Measurements from ENCODE around the gene DAB2IP. TPM values are rescaled to one million over a fixed set of nuclear protein-coding genes. Genes with fewer than 3 reads are reported as not detected.

The DAB2IP gene
- total and polyA plus RNA-seq, 2 donors (not counting 1 experiment from before 2014, with no cell fraction given) = 14.6 to 16.5 TPM

- TF ChIP-seq EZH2 (IDR thresholded peaks at IDR 0.05; ENCODE audit: low read length, missing control alignments) = no peak
- TF ChIP-seq CTCF (conservative IDR thresholded peaks at IDR 0.05 in 1 of 2, IDR thresholded peaks at IDR 0.05 in 1 of 2; ENCODE audit: low read depth in 1 of 2, low read length in 2 of 2) = no peak
- Histone ChIP-seq H3K79me2 (ENCODE audit: control insufficient read depth, insufficient read depth, low read length) (no peaks in the 10 kb centered on the region), H3K9me3 (ENCODE audit: control insufficient read depth, insufficient read depth, low read depth, low read length) (no peaks in the 10 kb centered on the region), H3K27ac (ENCODE audit: insufficient read depth, low read length) (peak overlapping the region; percentile 5), H3K4me1 (ENCODE audit: control insufficient read depth, extremely low read depth, insufficient read depth, low read length) (peaks cover 26% of the 10 kb centered on the region), H2AFZ (ENCODE audit: low read length) (peak overlapping the region; percentile 1), H3K4me2 (ENCODE audit: extremely low read depth, insufficient read depth, low read length) (peak overlapping the region; percentile 80), H3K4me3 (replicated peaks in 1 of 4; ENCODE audit: control extremely low read depth in 1 of 4, insufficient read depth in 1 of 4, low read depth in 3 of 4, low read length in 4 of 4) (peak overlapping the region; percentile 2 to 48 (median 28)), H3K9ac (ENCODE audit: insufficient read depth, low read length) (peak overlapping the region; percentile 45), H3K36me3 (ENCODE audit: control insufficient read depth, insufficient read depth, low read length) (no peaks in the 10 kb centered on the region), H3K27me3 (ENCODE audit: control insufficient read depth, insufficient read depth, low read length) (no peaks in the 10 kb centered on the region), H4K20me1 (ENCODE audit: control insufficient read depth, extremely low read depth, insufficient read depth, low read length) (no peaks in the 10 kb centered on the region)
- DNase-seq (ENCODE audit: low read depth in 2 of 2) = peak; percentile 47 to 53
Measured at GRCh38 chr9:121735793-121736770, 84.6 kb downstream of the DAB2IP start.

- H3K4me1 ChIP-seq (ENCODE audit: control insufficient read depth, extremely low read depth, insufficient read depth, low read length) = peaks cover 28% of the 10 kb centered on the region
- no peak overlapping the region for H3K27ac ChIP-seq (ENCODE audit: insufficient read depth, low read length)
- H3K36me3 ChIP-seq (ENCODE audit: control insufficient read depth, insufficient read depth, low read length) = no peaks in the 10 kb centered on the region
- H3K9ac ChIP-seq (ENCODE audit: insufficient read depth, low read length) = no peak overlapping the region
- H3K79me2 ChIP-seq (ENCODE audit: control insufficient read depth, insufficient read depth, low read length) = no peaks in the 10 kb centered on the region
- no peak for TF ChIP-seq EZH2 (IDR thresholded peaks at IDR 0.05; ENCODE audit: low read length, missing control alignments)
- no peak for DNase-seq (ENCODE audit: low read depth in 2 of 2)
- H4K20me1 ChIP-seq (ENCODE audit: control insufficient read depth, extremely low read depth, insufficient read depth, low read length) = no peaks in the 10 kb centered on the region
- no peak overlapping the region for H3K4me2 ChIP-seq (ENCODE audit: extremely low read depth, insufficient read depth, low read length)
- peak overlapping the region in 3 of 4 experiments; percentile 4 to 43 (median 34) for H3K4me3 ChIP-seq (replicated peaks in 1 of 4; ENCODE audit: control extremely low read depth in 1 of 4, insufficient read depth in 1 of 4, low read depth in 3 of 4, low read length in 4 of 4)
- H2AFZ ChIP-seq (ENCODE audit: low read length) = no peak overlapping the region
- no peaks in the 10 kb centered on the region for H3K9me3 ChIP-seq (ENCODE audit: control insufficient read depth, insufficient read depth, low read depth, low read length)
- H3K27me3 ChIP-seq (ENCODE audit: control insufficient read depth, insufficient read depth, low read length) = no peaks in the 10 kb centered on the region
Measured at GRCh38 chr9:121736934-121737462, 85.6 kb downstream of the DAB2IP start.

- Histone ChIP-seq H3K4me2 (ENCODE audit: extremely low read depth, insufficient read depth, low read length) (no peak overlapping the region), H3K79me2 (ENCODE audit: control insufficient read depth, insufficient read depth, low read length) (no peaks in the 10 kb centered on the region), H3K36me3 (ENCODE audit: control insufficient read depth, insufficient read depth, low read length) (no peaks in the 10 kb centered on the region), H3K9ac (ENCODE audit: insufficient read depth, low read length) (no peak overlapping the region), H4K20me1 (ENCODE audit: control insufficient read depth, extremely low read depth, insufficient read depth, low read length) (no peaks in the 10 kb centered on the region), H3K27ac (ENCODE audit: insufficient read depth, low read length) (no peak overlapping the region), H3K9me3 (ENCODE audit: control insufficient read depth, insufficient read depth, low read depth, low read length) (no peaks in the 10 kb centered on the region), H2AFZ (ENCODE audit: low read length) (no peak overlapping the region), H3K4me3 (replicated peaks in 1 of 4; ENCODE audit: control extremely low read depth in 1 of 4, insufficient read depth in 1 of 4, low read depth in 3 of 4, low read length in 4 of 4) (no peak overlapping the region), H3K27me3 (ENCODE audit: control insufficient read depth, insufficient read depth, low read length) (no peaks in the 10 kb centered on the region), H3K4me1 (ENCODE audit: control insufficient read depth, extremely low read depth, insufficient read depth, low read length) (peaks cover 28% of the 10 kb centered on the region)
- DNase-seq (ENCODE audit: low read depth in 2 of 2) = no peak
- TF ChIP-seq EZH2 (IDR thresholded peaks at IDR 0.05; ENCODE audit: low read length, missing control alignments) = no peak
- no peak for TF ChIP-seq CTCF (conservative IDR thresholded peaks at IDR 0.05 in 1 of 2, IDR thresholded peaks at IDR 0.05 in 1 of 2; ENCODE audit: low read depth in 1 of 2, low read length in 2 of 2)
Measured at GRCh38 chr9:121737481-121737931, 86.1 kb downstream of the DAB2IP start.
